ENCODE results near the gene VILL. TPM values are rescaled to one million over a fixed set of nuclear protein-coding genes. Genes with fewer than 3 reads are reported as not detected.
"Not testable (repeated sequence)": the region's sequence is repeated elsewhere in the genome, so short reads cannot be mapped to it uniquely, and the experiment has no call there.

VILL gene
- polyA plus RNA-seq, 3 donors, result 3.0 to 13.8 (median 11.5) TPM

DNA sequence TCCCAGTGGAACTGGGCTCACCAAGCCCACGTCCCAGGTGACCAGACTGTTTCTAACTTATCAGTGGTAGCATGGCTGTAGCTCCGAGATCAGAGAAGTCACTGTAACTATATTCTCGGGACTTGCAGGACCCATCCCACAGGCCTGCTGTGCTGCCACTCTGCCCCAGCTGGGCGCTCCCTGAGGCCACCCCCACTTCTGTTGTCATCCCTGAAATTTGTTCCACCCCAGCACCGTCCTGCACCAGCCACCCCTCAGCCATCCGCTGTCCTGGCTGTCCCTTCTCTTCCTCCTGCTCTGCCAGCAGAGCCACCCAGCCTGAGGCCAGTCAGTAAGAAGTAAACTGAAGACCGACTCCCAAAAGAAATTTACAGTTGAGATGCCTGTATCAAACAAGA is 33.0 kb upstream of the VILL start:
- 51 to 84% (median 65%) methylated on average over 7 of the region's 7 CpGs for WGBS, 3 donors
- no peak overlapping the region for H3K27ac ChIP-seq (ENCODE audit: low read depth, low read length)

- 43 to 65% (median 50%) methylated on average over 6 of the region's 6 CpGs for WGBS, 3 donors
- no peak overlapping the region for H3K27ac ChIP-seq (ENCODE audit: low read depth, low read length)
Observed at GRCh38 chr3:37961622-37962431, 28.8 kb upstream of the VILL start.

GRCh38 chr3:37963016-37963415 is 27.6 kb upstream of the VILL start:
- H3K27ac ChIP-seq (ENCODE audit: low read depth, low read length), result no peak overlapping the region
- WGBS, 3 donors, result 62 to 73% (median 66%) methylated on average over 5 of the region's 5 CpGs

GRCh38 chr3:37963635-37964034 is 27.0 kb upstream of the VILL start:
- WGBS, 3 donors, result 59 to 90% (median 83%) methylated on average over 3 of the region's 3 CpGs
- no peak overlapping the region for H3K27ac ChIP-seq (ENCODE audit: low read depth, low read length)

DNA sequence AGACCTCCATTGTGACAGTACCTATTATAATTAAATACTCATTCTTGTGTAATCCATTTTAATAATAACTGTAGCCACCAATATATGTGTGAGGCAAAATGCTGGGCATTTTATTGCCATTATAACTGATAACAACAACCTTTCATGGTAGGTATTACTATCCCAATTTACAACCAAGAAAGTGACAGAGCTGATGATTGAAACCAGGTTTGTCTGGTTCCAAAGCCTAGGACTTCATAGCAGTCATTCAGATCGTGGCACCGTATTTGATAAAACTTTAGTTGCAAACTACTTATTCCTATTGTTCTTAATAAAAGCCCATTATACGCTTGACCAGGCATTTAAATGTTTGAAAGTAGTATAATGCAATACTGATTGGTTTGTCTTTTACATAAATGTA is 26.4 kb upstream of the VILL start:
- 40 to 97% (median 91%) methylated on average over 3 of the region's 3 CpGs for WGBS, 3 donors

GRCh38 chr3:37964716-37965115 is 25.9 kb upstream of the VILL start:
- WGBS, 3 donors, result 33 to 96% (median 87%) methylated on average over 1 of the region's 1 CpG
- no peak overlapping the region for H3K27ac ChIP-seq (ENCODE audit: low read depth, low read length)

More for the DNA sequence above, 26.4 kb upstream of the VILL start:
- H3K27ac ChIP-seq (ENCODE audit: low read depth, low read length), result no peak overlapping the region

GRCh38 chr3:37967260-37967881 is 23.2 kb upstream of the VILL start:
- WGBS, 3 donors, result 50 to 59% (median 54%) methylated on average over 7 of the region's 7 CpGs
- no peak overlapping the region for H3K27ac ChIP-seq (ENCODE audit: low read depth, low read length)

DNA sequence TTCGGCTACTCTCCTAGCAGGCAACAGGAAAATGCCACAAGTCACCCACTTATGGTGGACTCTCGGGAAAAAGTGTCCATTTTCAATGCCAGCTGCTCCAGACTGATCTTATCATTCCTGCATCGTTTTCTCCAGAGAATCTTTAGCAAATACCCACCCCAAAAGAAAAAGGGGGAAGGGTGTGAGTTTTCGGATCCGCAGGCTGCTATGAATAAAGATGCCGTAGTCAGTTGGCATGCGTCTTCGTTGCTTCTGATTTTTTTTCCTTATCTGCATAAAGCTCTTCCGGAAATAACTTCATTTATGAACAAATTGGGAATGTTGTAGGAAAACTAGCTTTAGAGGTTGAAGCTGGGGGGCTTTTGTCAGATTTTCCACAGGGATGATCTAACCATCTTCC is 22.4 kb upstream of the VILL start:
- WGBS, 3 donors, result 77 to 86% (median 79%) methylated on average over 9 of the region's 9 CpGs
- no peak overlapping the region for H3K27ac ChIP-seq (ENCODE audit: low read depth, low read length)

GRCh38 chr3:37968813-37969595 is 21.6 kb upstream of the VILL start:
- 64 to 82% (median 69%) methylated on average over 15 of the region's 15 CpGs for WGBS, 3 donors
- no peak overlapping the region for H3K27ac ChIP-seq (ENCODE audit: low read depth, low read length)

DNA sequence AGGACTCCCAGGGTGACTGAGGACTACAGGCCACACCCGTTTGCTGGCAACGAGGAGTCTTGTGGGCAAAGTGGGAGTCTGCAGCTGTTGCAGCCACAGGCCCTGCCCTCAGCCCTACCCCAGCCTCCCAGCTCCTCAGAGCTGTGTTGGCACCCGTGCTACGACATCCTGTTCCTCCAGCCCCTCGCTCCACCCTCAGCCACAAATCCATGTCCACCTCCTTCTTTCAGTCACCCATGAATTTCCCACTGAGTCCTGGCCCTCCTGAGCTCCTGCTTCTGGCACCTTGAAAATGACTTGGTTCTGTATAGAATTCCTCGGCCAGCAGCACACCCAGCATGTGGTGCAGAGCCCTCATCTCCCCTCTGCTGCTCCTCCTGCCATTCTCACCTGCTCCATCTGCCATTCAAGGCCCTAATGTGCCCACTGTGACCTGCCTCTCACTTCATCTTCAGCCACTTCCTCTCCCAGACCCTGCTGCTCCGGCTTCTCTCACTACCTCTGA is 20.9 kb upstream of the VILL start:
- H3K27ac ChIP-seq (ENCODE audit: low read depth, low read length), result no peak overlapping the region
- 52 to 82% (median 55%) methylated on average over 7 of the region's 7 CpGs for WGBS, 3 donors

GRCh38 chr3:37970802-37971201 is 19.8 kb upstream of the VILL start:
- WGBS, 3 donors, result 81 to 96% (median 93%) methylated on average over 5 of the region's 5 CpGs
- H3K27ac ChIP-seq (ENCODE audit: low read depth, low read length), result no peak overlapping the region

GRCh38 chr3:37971467-37971866 is 19.1 kb upstream of the VILL start:
- no peak overlapping the region for H3K27ac ChIP-seq (ENCODE audit: low read depth, low read length)

- not testable (repeated sequence) for H3K27ac ChIP-seq (ENCODE audit: low read depth, low read length)
- WGBS, 3 donors, result 88 to 96% (median 95%) methylated on average over 8 of the region's 8 CpGs
Observed at GRCh38 chr3:37972056-37972455, 18.5 kb upstream of the VILL start.

GRCh38 chr3:37973246-37974054 is 17.1 kb upstream of the VILL start:
- 83 to 90% (median 84%) methylated on average over 12 of the region's 12 CpGs for WGBS, 3 donors
- H3K27ac ChIP-seq (ENCODE audit: low read depth, low read length), result no peak overlapping the region

GRCh38 chr3:37974121-37975083 is 16.2 kb upstream of the VILL start:
- WGBS, 3 donors, result 51 to 67% (median 61%) methylated on average over 9 of the region's 9 CpGs
- no peak overlapping the region for H3K27ac ChIP-seq (ENCODE audit: low read depth, low read length)

DNA sequence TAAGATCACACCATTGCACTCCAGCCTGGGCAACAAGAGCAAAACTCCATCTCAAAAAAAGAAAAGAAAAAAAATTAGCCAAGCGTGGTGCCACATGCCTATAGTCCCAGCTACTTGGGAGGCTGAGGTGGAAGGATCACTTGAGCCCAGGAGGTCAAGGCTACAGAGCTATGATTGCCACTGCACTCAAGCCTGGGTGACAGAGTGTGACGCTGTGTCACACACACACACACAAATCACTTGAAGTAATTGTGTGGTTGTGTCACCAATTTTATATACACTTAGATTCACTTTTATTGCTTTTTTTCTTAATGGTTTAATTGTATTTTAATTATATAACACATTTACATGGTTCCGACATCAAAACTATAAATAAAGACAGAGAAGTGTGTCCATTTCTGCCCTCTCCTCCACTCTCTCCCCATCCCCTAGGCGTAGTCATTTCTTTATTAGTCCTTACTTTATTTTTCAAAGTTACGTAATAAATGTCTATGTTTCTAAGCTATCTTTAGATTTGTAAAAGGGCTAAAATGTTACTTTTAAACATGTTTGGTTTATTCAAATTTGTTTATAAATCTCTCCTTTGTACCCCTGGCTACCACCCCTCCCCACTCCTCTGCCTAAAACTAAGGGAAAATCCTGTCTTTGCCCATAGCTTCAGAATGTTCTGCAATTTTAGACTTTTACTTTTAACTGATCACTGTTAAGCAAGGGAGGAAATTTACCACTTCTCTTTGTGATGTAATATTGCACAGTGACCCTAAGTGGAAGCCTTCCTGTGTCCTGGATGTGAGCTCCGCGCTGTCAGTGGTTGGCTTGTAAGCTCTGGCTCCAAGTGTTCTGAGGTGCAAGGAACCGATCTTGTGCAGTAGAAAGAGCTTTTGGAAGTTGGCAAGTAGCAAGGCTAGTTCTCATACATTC is 10.8 kb upstream of the VILL start:
- WGBS, 3 donors, result 65 to 95% (median 70%) methylated on average over 8 of the region's 8 CpGs
- no peak overlapping the region for H3K27ac ChIP-seq (ENCODE audit: low read depth, low read length)

Measured in adipose tissue (tissue), 3 donors.